HCT116 (cell line): ENCODE results near the gene FRMPD3.

Experiments
- CEBPB ChIP-seq: IDR thresholded peaks from 2 replicates; pipeline ENCODE4 v1.6.1; 2012; ENCODE audit warnings: low read depth
- CTCF ChIP-seq, 3 experiments: fragments of 200-600 bp in 1 of 3; sonication (generic) in 1 of 3; IDR thresholded peaks in 2 of 3; conservative IDR thresholded peaks in 1 of 3; 2 replicates each; pipeline ENCODE4 v1.5.1; 2012 to 2017; ENCODE audit warnings: low read depth in 2 of 3, low read length in 2 of 3, antibody characterized with exemption in 1 of 3, borderline replicate concordance in 1 of 3, control low read depth in 1 of 3, mild to moderate bottlenecking in 1 of 3, mixed read lengths in 1 of 3, mixed run types in 1 of 3, moderate library complexity in 1 of 3; ENCODE audit not compliant: insufficient read depth in 1 of 3
- POLR2A ChIP-seq: IDR thresholded peaks from 2 replicates; pipeline ENCODE4 v1.7.0; 2011; ENCODE audit warnings: borderline replicate concordance; ENCODE audit not compliant: insufficient read depth, insufficient read length; ENCODE audit errors: extremely low read depth
- YY1 ChIP-seq: IDR thresholded peaks from 2 replicates; pipeline ENCODE4 v1.6.1; 2011; ENCODE audit warnings: low read length, low read depth, moderate library complexity, mild to moderate bottlenecking; ENCODE audit not compliant: insufficient replicate concordance; ENCODE audit errors: extremely low read depth

- TF ChIP-seq CTCF (IDR thresholded peaks at IDR 0.05 in 2 of 3, conservative IDR thresholded peaks at IDR 0.05 in 1 of 3; ENCODE audit: borderline replicate concordance in 1 of 3, insufficient read depth in 1 of 3, low read depth in 2 of 3, low read length in 2 of 3) (no peak), YY1 (no peak), CEBPB (no peak), POLR2A (no peak)
These were observed 3.8 kb upstream of the FRMPD3 start for GRCh38 chrX:107445631-107446030.
